Kidney (tissue), 14 donors: ENCODE data around the gene RNF31. TPM values are rescaled to one million over a fixed set of nuclear protein-coding genes. Genes with fewer than 3 reads are reported as not detected.

Experiments used
- DNase-seq, 5 donors: peaks; one replicate each; pipeline ENCODE4 v3.0.0-alpha.2; 2013 to 2020
- FAIRE-seq: peaks from 2 replicates; lab custom pipeline; 2012; peaks lifted over from hg19 to GRCh38; lab: Jason Lieb, UNC
- H3K27ac ChIP-seq, 2 donors: one replicate each; pipeline ENCODE4 v1.7.0; 2013; ENCODE audit warnings: low read depth in 2 of 2, low read length in 2 of 2, inconsistent platforms in 1 of 2
- H3K27me3 ChIP-seq: one replicate; pipeline ENCODE4 v1.7.1; 2013; ENCODE audit warnings: low read length, inconsistent platforms; ENCODE audit not compliant: control insufficient read depth, insufficient read depth
- H3K36me3 ChIP-seq, 3 donors: one replicate each; pipeline versions ENCODE4 v1.7.0 to v1.7.1; 2013; ENCODE audit warnings: low read length in 3 of 3, control low read depth in 1 of 3, inconsistent platforms in 1 of 3; ENCODE audit not compliant: insufficient read depth in 3 of 3, control insufficient read depth in 2 of 3
- H3K4me1 ChIP-seq, 3 donors: one replicate each; pipeline versions ENCODE4 v1.7.0 to v1.7.1; 2013; ENCODE audit warnings: low read length in 3 of 3, inconsistent platforms in 1 of 3, low read depth in 1 of 3; ENCODE audit not compliant: control insufficient read depth in 2 of 3, insufficient read depth in 2 of 3
- H3K4me3 ChIP-seq, 3 donors: one replicate each; pipeline versions ENCODE4 v1.7.0 to v1.8.1; 2013; ENCODE audit warnings: low read length in 3 of 3, control low read depth in 1 of 3, inconsistent platforms in 1 of 3
- H3K9ac ChIP-seq, 3 donors: one replicate each; pipeline versions ENCODE4 v1.7.0 to v1.7.1; 2013; ENCODE audit warnings: low read length in 3 of 3, control low read depth in 1 of 3, inconsistent platforms in 1 of 3
- H3K9me3 ChIP-seq, 3 donors: one replicate each; pipeline versions ENCODE4 v1.7.0 to v1.7.1; 2013; ENCODE audit warnings: low read length in 3 of 3, control low read depth in 1 of 3, inconsistent platforms in 1 of 3; ENCODE audit not compliant: control insufficient read depth in 2 of 3, insufficient read depth in 1 of 3
- CTCF ChIP-seq: IDR thresholded peaks from 3 replicates; pipeline ENCODE4 v1.5.1; 2012; ENCODE audit warnings: mild to moderate bottlenecking, moderate library complexity, borderline replicate concordance; ENCODE audit not compliant: insufficient read depth; ENCODE audit errors: extremely low read depth
- intact Hi-C: fragments of 100-400 bp; cut with DNase I; formaldehyde crosslinking; loops from one replicate; pipeline ENCODE4 v1.11.1; 2022
- polyA plus RNA-seq: library from polyadenylated mRNA; stranded (reverse); fragments of 350-450 nt; fragmentation: Illumina TruSeq; extraction: RNeasy Lipid Tissue Mini Kit (QIAGEN cat#74804); gene quantifications from one replicate; pipeline ENCODE4 v1.2.3, GENCODE V29; 2014; ENCODE audit warnings: low read depth, low replicate concordance; ENCODE audit not compliant: insufficient read depth
- total RNA-seq: library from RNA; stranded (reverse); fragmentation: NEBNext Ultra II Directional; extraction: Animal tissue kit (Norgen Biotek cat#: 25700); gene quantifications from one replicate; pipeline ENCODE4 v1.2.1, GENCODE V29; 2021
- donor health status: control.
- donor health status: control.
- donor health status: control.
- donor health status: control.
- donor health status: control.
- donor health status: DM: yes; HTN: yes; CAD: no.
- donor health status: Normal renal cell carcinoma (clear cell type).

RNF31 gene
- total and polyA plus RNA-seq, 2 donors from 2014 or later = 64.0 to 69.0 TPM

DNA sequence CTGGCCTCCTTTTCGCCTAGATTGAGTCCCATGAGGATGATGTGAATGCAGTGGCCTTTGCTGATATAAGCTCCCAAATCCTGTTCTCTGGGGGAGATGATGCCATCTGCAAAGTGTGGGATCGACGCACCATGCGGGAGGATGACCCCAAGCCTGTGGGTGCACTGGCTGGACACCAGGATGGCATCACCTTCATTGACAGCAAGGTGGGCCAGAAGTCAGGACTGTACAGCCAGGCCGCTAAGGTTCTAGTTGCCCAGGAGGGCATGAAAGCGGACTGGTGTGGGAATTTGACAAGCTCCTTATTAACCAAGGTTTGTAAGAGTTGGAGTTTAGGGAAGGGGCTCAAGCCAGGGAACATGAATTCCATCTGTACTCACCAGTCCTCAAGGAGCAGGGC lies 27.6 kb upstream of the RNF31 start:
- no peak overlapping the region for H3K4me3 ChIP-seq
- FAIRE-seq (no peak), DNase-seq (no peak)
- H3K27ac ChIP-seq = no peak overlapping the region
- TF ChIP-seq CTCF = no peak
- peaks cover 9 to 59% (median 44%) of the 10 kb centered on the region in 3 donors for H3K36me3 ChIP-seq
- peaks cover 0 to 18% (median 10%) of the 10 kb centered on the region in 3 donors for H3K4me1 ChIP-seq
- H3K9me3 ChIP-seq = no peaks in the 10 kb centered on the region
- intact Hi-C loops = no loop called here
- no peak overlapping the region for H3K9ac ChIP-seq
- H3K27me3 ChIP-seq = no peaks in the 10 kb centered on the region

- peaks cover 9 to 59% (median 44%) of the 10 kb centered on the region in 3 donors for H3K36me3 ChIP-seq
- no peak overlapping the region for H3K9ac ChIP-seq
- no peak overlapping the region for H3K4me3 ChIP-seq
- DNase-seq (no peak), FAIRE-seq (no peak)
- no peaks in the 10 kb centered on the region for H3K9me3 ChIP-seq
- intact Hi-C loops = no loop called here
- TF ChIP-seq CTCF = no peak
- peaks cover 0 to 8% (median 7%) of the 10 kb centered on the region in 3 donors for H3K4me1 ChIP-seq
- no peak overlapping the region for H3K27ac ChIP-seq
- no peaks in the 10 kb centered on the region for H3K27me3 ChIP-seq
These were observed 26.1 kb upstream of the RNF31 start for GRCh38 chr14:24121210-24121609.

GRCh38 chr14:24122416-24122815 lies 24.9 kb upstream of the RNF31 start:
- no peak overlapping the region for H3K27ac ChIP-seq
- FAIRE-seq (no peak), DNase-seq (no peak)
- H3K27me3 ChIP-seq = no peaks in the 10 kb centered on the region
- H3K4me1 ChIP-seq = no peaks in the 10 kb centered on the region
- no peak for TF ChIP-seq CTCF
- intact Hi-C loops = no loop called here
- no peak overlapping the region for H3K9ac ChIP-seq
- H3K4me3 ChIP-seq = no peak overlapping the region
- H3K9me3 ChIP-seq = no peaks in the 10 kb centered on the region
- peaks cover 9 to 57% (median 44%) of the 10 kb centered on the region in 3 donors for H3K36me3 ChIP-seq

DNA sequence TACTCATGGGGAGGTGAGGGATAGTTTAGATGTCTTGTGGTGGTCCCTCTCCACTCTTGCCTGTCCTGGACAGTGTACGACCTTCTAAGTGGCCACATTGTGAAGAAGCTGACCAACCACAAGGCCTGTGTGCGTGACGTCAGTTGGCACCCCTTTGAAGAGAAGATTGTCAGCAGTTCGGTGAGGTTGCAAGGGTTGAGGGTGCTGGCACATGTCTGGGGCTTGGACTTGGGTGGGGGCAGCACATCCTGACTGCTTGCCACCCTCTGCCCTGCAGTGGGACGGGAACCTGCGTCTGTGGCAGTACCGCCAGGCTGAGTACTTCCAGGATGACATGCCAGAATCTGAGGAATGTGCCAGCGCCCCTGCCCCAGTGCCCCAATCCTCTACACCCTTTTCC lies 24.4 kb upstream of the RNF31 start:
- H3K9me3 ChIP-seq = no peaks in the 10 kb centered on the region
- no peaks in the 10 kb centered on the region for H3K27me3 ChIP-seq
- H3K4me1 ChIP-seq = no peaks in the 10 kb centered on the region
- no peak for FAIRE-seq
- H3K9ac ChIP-seq = no peak overlapping the region
- H3K36me3 ChIP-seq = peaks cover 9 to 52% (median 44%) of the 10 kb centered on the region in 3 donors
- TF ChIP-seq CTCF = no peak
- intact Hi-C loops = no loop called here
- H3K4me3 ChIP-seq = no peak overlapping the region
- no peak overlapping the region for H3K27ac ChIP-seq
- DNase-seq = no peak
